Measurements from ENCODE around the gene ANKRD23. TPM values are rescaled to one million over a fixed set of nuclear protein-coding genes. Genes with fewer than 3 reads are reported as not detected.

ANKRD23 gene
- total and polyA plus RNA-seq, 3 donors from 2014 or later, result 5.3 to 7.5 (median 6.8) TPM

- DNase-seq, result no peak
- intact Hi-C loops (cut with DNase I; ENCODE audit: low total_unique reads), result no loop called here
- Histone ChIP-seq H3K27ac (no peak overlapping the region), H3K36me3 (ENCODE audit: low read depth, missing control alignments) (no peaks in the 10 kb centered on the region), H3K4me1 (peaks cover 15% of the 10 kb centered on the region), H3K9me3 (no peaks in the 10 kb centered on the region), H3K4me3 (no peak overlapping the region), H3K27me3 (no peaks in the 10 kb centered on the region)
- WGBS, 2 donors, result 73 to 77% methylated on average over 26 to 38 of the region's 38 CpGs
- TF ChIP-seq CTCF (IDR thresholded peaks at IDR 0.05) (no peak), POLR2A (IDR thresholded peaks at IDR 0.05) (no peak)
Measured at GRCh38 chr2:96860065-96861029, 16.5 kb upstream of the ANKRD23 start.

GRCh38 chr2:96859681-96860064 lies 15.9 kb upstream of the ANKRD23 start:
- no peak for DNase-seq
- Histone ChIP-seq H3K36me3 (ENCODE audit: low read depth, missing control alignments) (no peaks in the 10 kb centered on the region), H3K4me1 (peaks cover 15% of the 10 kb centered on the region), H3K27ac (no peak overlapping the region), H3K27me3 (no peaks in the 10 kb centered on the region), H3K4me3 (no peak overlapping the region), H3K9me3 (no peaks in the 10 kb centered on the region)
- WGBS, 2 donors, result 31 to 47% methylated on average over 4 of the region's 4 CpGs
- no peak for TF ChIP-seq CTCF (IDR thresholded peaks at IDR 0.05)
- TF ChIP-seq POLR2A (IDR thresholded peaks at IDR 0.05), result no peak
- intact Hi-C loops (cut with DNase I; ENCODE audit: low total_unique reads), result no loop called here

- Histone ChIP-seq H3K4me3 (peak overlapping the region in 1 of 2 donors; percentile 68), H3K4me1 (peaks cover 15% of the 10 kb centered on the region), H3K36me3 (ENCODE audit: low read depth, missing control alignments) (no peaks in the 10 kb centered on the region), H3K27me3 (no peaks in the 10 kb centered on the region), H3K27ac (peak overlapping the region in 1 of 2 donors; percentile 76), H3K9me3 (no peaks in the 10 kb centered on the region)
- 36 to 40% methylated on average over 10 to 11 of the region's 11 CpGs for WGBS, 2 donors
- TF ChIP-seq POLR2A (IDR thresholded peaks at IDR 0.05), result no peak
- TF ChIP-seq CTCF (IDR thresholded peaks at IDR 0.05), result no peak
- DNase-seq, result no peak
- intact Hi-C loops (cut with DNase I; ENCODE audit: low total_unique reads), result no loop called here
Measured at GRCh38 chr2:96859099-96859649, 15.4 kb upstream of the ANKRD23 start.

- no peaks in the 10 kb centered on the region for H3K36me3 ChIP-seq (ENCODE audit: low read depth, missing control alignments)
- peak within 1 kb of the TSS; percentile 68 to 78 for H3K4me3 ChIP-seq
- 1 to 2% methylated on average over 13 to 49 of the region's 81 CpGs for WGBS, 2 donors
- peak; percentile 98 for DNase-seq
- TF ChIP-seq POLR2A (IDR thresholded peaks at IDR 0.05), result peak; percentile 59
- peak; percentile 86 to 94 (median 94) for TF ChIP-seq CTCF (IDR thresholded peaks at IDR 0.05)
- H3K27me3 ChIP-seq, result no peaks in the 10 kb centered on the region
- H3K4me1 ChIP-seq, result peaks cover 15% of the 10 kb centered on the region
- H3K9me3 ChIP-seq, result no peaks in the 10 kb centered on the region
- H3K27ac ChIP-seq, result peak within 1 kb of the TSS; percentile 45 to 76
- intact Hi-C loops (cut with DNase I; ENCODE audit: low total_unique reads), result no loop called here
Measured at GRCh38 chr2:96857667-96858372, 14.0 kb upstream of the ANKRD23 start, which contains the start of gene ANKRD39. Gene ANKRD39 (minus strand): TSS chr2:96858016. CDS start chr2:96857987, 29 bp downstream.
